Mammary microvascular endothelial cell (primary cell): ENCODE results near the gene CFHR2. TPM values are rescaled to one million over a fixed set of nuclear protein-coding genes. Genes with fewer than 3 reads are reported as not detected.

Experiments
- total RNA-seq: library from RNA; depleted of rRNA; stranded (reverse); fragments of >200 nt; gene quantifications from 2 replicates; pipeline ENCODE4 v1.2.3, GENCODE V29; 2015

CFHR2 gene
- not detected in 2 replicates for total RNA-seq

DNA sequence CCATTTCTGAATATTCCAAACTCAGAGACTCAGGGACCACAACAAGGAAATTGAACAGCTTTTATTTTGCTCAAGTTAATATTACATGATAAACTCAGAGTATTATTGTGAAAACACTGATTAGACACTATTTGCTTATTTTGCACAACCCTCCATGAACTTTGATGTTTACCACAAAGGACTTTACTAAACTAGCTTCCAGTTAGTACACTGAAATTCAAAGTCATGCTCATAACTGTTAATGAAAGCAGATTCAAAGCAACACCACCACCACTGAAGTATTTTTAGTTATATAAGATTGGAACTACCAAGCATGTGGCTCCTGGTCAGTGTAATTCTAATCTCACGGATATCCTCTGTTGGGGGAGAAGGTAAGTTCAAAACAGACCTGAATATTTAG lies at the start of gene CFHR2:
TSS of gene CFHR2 (plus strand) at position 171 of the 400 bp plus-strand sequence. CDS start at position 314, 143 bp downstream.

DNA sequence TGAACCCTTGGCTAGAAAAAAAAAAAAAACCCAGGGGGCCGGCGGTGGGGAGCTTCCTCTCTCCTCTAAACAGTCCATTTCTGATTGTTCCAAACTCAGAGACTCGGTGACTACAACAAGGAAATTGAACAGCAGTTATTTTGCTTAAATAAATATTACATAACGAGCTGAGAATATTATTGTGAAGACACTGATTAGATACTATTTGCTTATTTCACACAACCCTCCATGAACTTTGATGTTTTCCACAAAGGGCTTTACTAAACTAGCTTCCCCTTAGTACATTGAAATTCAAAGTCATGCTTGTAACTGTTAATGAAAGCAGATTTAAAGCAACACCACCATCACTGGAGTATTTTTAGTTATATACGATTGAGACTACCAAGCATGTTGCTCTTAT lies 33.7 kb downstream of the CFHR2 start, which contains the start of gene CFHR5:
TSS of gene CFHR5 (plus strand) at position 279 of the 400 bp plus-strand sequence. CDS start at position 388, 109 bp downstream.

Other genes starting within 250 kb of the CFHR2 start
- not detected in 2 replicates for gene CFHR3, start 168.9 kb upstream of the CFHR2 start, total RNA-seq
- not detected in 2 replicates for gene CFHR1, start 124.0 kb upstream of the CFHR2 start, total RNA-seq
- gene CFHR4, start 55.7 kb upstream of the CFHR2 start, total RNA-seq = not detected in 2 replicates
- gene CFHR5, start 33.8 kb downstream of the CFHR2 start, total RNA-seq = not detected in 2 replicates
- not detected in 2 replicates for gene F13B, start 123.5 kb downstream of the CFHR2 start, total RNA-seq
- gene ASPM, start 202.9 kb downstream of the CFHR2 start, total RNA-seq = 40.0 and 40.8 TPM in 2 replicates